ENCODE measurements around the gene EEA1.
"Not testable (repeated sequence)": the region's sequence is repeated elsewhere in the genome, so short reads cannot be mapped to it uniquely, and the experiment has no call there.

Gene EEA1

GRCh38 chr12:92928962-92929915, at the start of gene EEA1:
TSS of gene EEA1 (minus strand) at chr12:92929295. CDS start at chr12:92929066, 229 bp downstream.
- DNase-seq: peak; percentile 87

- DNase-seq: no peak
Observed at GRCh38 chr12:92978607-92979006, 49.5 kb upstream of the EEA1 start.

- no peak for DNase-seq
Observed at GRCh38 chr12:92977326-92977725, 48.2 kb upstream of the EEA1 start.

- no peak for DNase-seq
Observed at GRCh38 chr12:92974759-92975158, 45.7 kb upstream of the EEA1 start.

GRCh38 chr12:92973614-92974013, 44.5 kb upstream of the EEA1 start:
- no peak for DNase-seq

GRCh38 chr12:92971859-92972524, 42.9 kb upstream of the EEA1 start:
- DNase-seq: no peak

- no peak for DNase-seq
Observed at GRCh38 chr12:92968176-92968813, 39.2 kb upstream of the EEA1 start.

- DNase-seq: not testable (repeated sequence)
Observed at GRCh38 chr12:92964378-92964777, 35.3 kb upstream of the EEA1 start.

- DNase-seq: no peak
Observed at GRCh38 chr12:92961949-92962348, 32.9 kb upstream of the EEA1 start.

- DNase-seq: no peak
Observed at GRCh38 chr12:92955997-92956663, 27.0 kb upstream of the EEA1 start.

- no peak for DNase-seq
Observed at GRCh38 chr12:92953747-92954146, 24.7 kb upstream of the EEA1 start.

- DNase-seq: no peak
Observed at GRCh38 chr12:92952394-92952793, 23.3 kb upstream of the EEA1 start.

GRCh38 chr12:92951006-92951405, 21.9 kb upstream of the EEA1 start:
- DNase-seq: no peak

GRCh38 chr12:92950011-92950410, 20.9 kb upstream of the EEA1 start:
- no peak for DNase-seq

- DNase-seq: no peak
Observed at GRCh38 chr12:92949466-92949865, 20.4 kb upstream of the EEA1 start.

GRCh38 chr12:92947589-92948215, 18.6 kb upstream of the EEA1 start:
- DNase-seq: no peak

GRCh38 chr12:92945659-92946220, 16.6 kb upstream of the EEA1 start:
- DNase-seq: no peak

GRCh38 chr12:92943482-92944250, 14.6 kb upstream of the EEA1 start:
- no peak for DNase-seq

- no peak for DNase-seq
Observed at GRCh38 chr12:92942905-92943304, 13.8 kb upstream of the EEA1 start.

- no peak for DNase-seq
Observed at GRCh38 chr12:92939116-92939515, 10.0 kb upstream of the EEA1 start.

GRCh38 chr12:92938638-92939037, 9.5 kb upstream of the EEA1 start:
- DNase-seq: no peak

Data from NCI-H187 treated with DMSO at 0.1 percent for 48 hours (cell line).